HL-60 (cell line): Measurements from ENCODE around the gene MAB21L1.

Experiments used
- GABPA ChIP-seq: IDR thresholded peaks from 2 replicates; pipeline ENCODE4 v1.6.1; 2012; ENCODE audit warnings: low read depth
- POLR2AphosphoS5 ChIP-seq: IDR thresholded peaks from 2 replicates; pipeline ENCODE4 v1.6.1; 2012; ENCODE audit warnings: low read depth
- TF ChIP-seq, protein P1 (sequence below): IDR thresholded peaks from 2 replicates; pipeline ENCODE4 v1.6.1; 2012; ENCODE audit warnings: low read depth; ENCODE audit not compliant: insufficient replicate concordance
- TF ChIP-seq, protein P2 (sequence below): IDR thresholded peaks from one replicate; pipeline ENCODE4 v1.5.1; 2011; ENCODE audit warnings: low read length, control low read depth, inconsistent platforms; ENCODE audit not compliant: insufficient read depth

DNA sequence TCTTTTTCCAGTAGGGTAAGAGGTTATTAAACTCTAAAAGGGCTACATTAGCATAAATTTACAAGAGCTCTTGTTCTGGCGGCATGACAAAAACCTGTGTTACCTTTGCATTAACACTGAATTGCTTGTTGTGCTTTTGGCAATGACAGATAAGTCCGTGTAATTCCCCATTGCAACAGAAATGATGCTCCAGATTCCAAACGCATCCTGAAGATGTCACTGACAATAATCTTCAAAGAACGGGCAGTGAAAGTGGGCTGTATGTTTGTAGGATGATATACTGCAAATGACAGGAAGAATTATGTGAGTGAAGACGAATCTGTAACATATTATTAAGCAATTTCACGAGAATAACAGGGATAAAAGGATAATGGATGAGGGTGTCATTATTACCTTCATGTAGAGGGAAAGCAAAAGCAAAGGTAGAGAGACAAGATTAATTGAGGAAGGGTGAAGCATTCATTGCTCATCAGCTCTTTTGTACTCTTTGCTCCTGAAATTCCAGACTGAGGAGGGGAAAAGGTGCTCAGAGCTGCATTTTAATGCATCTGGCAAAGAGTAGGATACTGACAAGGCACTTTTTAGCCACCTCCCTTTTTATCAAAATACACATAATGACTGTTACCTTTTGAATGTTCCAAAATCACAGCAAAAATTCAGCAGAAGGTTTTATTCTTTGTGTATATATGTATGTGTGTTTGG, 38.5 kb upstream of the MAB21L1 start:
- TF ChIP-seq, protein P1, sequence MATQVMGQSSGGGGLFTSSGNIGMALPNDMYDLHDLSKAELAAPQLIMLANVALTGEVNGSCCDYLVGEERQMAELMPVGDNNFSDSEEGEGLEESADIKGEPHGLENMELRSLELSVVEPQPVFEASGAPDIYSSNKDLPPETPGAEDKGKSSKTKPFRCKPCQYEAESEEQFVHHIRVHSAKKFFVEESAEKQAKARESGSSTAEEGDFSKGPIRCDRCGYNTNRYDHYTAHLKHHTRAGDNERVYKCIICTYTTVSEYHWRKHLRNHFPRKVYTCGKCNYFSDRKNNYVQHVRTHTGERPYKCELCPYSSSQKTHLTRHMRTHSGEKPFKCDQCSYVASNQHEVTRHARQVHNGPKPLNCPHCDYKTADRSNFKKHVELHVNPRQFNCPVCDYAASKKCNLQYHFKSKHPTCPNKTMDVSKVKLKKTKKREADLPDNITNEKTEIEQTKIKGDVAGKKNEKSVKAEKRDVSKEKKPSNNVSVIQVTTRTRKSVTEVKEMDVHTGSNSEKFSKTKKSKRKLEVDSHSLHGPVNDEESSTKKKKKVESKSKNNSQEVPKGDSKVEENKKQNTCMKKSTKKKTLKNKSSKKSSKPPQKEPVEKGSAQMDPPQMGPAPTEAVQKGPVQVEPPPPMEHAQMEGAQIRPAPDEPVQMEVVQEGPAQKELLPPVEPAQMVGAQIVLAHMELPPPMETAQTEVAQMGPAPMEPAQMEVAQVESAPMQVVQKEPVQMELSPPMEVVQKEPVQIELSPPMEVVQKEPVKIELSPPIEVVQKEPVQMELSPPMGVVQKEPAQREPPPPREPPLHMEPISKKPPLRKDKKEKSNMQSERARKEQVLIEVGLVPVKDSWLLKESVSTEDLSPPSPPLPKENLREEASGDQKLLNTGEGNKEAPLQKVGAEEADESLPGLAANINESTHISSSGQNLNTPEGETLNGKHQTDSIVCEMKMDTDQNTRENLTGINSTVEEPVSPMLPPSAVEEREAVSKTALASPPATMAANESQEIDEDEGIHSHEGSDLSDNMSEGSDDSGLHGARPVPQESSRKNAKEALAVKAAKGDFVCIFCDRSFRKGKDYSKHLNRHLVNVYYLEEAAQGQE = no peak
- TF ChIP-seq POLR2AphosphoS5 (no peak), GABPA (no peak)
- TF ChIP-seq, protein P2, sequence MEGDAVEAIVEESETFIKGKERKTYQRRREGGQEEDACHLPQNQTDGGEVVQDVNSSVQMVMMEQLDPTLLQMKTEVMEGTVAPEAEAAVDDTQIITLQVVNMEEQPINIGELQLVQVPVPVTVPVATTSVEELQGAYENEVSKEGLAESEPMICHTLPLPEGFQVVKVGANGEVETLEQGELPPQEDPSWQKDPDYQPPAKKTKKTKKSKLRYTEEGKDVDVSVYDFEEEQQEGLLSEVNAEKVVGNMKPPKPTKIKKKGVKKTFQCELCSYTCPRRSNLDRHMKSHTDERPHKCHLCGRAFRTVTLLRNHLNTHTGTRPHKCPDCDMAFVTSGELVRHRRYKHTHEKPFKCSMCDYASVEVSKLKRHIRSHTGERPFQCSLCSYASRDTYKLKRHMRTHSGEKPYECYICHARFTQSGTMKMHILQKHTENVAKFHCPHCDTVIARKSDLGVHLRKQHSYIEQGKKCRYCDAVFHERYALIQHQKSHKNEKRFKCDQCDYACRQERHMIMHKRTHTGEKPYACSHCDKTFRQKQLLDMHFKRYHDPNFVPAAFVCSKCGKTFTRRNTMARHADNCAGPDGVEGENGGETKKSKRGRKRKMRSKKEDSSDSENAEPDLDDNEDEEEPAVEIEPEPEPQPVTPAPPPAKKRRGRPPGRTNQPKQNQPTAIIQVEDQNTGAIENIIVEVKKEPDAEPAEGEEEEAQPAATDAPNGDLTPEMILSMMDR = no peak
